ENCODE results near the gene PYGO2.
A peak's percentile ranks its signal among the peaks of the same experiment; 100 is the strongest.

The PYGO2 gene

DNA sequence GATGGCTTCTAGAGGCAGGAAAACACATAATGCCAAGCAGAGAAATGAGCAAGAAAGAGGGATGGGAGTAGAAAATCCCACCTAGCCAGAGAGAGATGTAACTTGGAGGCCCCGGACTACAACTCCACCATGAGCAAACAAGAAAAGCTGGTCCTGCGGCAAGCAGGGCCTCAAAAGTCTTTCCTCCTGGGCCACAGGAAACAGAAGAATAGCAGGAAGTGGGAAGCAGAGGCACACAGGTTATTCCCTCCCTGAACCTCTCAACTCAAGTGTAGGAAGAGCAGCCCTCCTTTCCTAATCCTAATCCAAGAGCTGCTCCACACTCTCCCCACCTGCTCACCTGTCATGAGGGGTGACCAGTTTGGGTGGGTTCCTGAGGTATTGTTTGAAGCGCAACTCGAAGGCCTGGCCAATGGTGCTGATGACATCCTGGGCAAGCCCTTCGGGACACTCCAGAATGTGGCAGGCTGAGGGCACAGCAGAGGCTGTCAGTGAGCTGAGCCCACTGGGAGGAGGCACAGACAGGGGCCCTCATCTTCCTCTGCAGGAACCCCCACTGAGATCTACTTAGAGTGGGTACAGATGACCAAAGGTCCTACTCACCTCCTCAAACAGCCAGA lies 5.9 kb upstream of the PYGO2 start:
- intact Hi-C loops (cut with DNase I) = no loop called here
- DNase-seq = peak in 2 of 10 donors; percentile 20 to 57

DNA sequence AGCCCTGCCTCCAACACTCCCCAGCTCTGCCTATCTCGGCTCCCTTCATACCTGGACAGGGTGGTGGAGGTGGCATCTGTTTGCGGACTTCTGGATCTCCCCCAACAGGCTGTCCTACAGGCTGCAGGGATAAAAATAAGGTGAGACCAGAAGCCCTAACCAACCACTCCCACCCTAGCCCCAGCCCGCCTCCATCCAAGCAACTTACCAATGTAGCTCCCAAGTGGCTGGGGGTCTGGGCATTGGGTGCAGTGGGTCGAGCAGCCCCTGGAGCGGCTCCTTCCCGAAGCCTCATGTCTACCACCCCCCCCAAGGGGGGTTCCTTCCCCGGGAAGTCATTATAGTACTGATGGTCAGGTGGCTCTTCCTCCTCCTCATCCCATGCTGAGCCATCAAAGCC lies 4.5 kb upstream of the PYGO2 start:
- intact Hi-C loops (cut with DNase I) = no loop called here

DNA sequence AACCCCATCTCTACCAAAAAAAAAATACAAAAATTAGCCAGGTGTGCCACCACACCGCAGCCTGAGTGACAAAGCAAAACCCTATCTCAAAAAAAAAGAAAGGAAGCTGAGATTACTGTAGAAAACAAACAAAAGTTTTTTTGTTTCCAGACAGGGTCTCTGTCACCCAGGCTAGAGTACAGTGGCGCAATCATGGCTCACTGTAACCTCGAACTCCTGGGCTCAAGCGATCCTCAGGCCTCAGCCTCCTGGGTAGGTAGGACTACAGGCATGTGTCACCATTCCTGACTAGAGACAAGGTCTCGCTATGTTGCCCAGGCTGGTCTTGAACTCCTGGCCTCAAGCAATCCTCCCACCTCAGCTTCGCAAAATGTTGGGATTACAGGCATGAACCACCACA lies 2.8 kb upstream of the PYGO2 start:
- peak in 2 of 10 donors; percentile 13 to 35 for DNase-seq
- intact Hi-C loops (cut with DNase I) = loop anchor here (5.0 kb wide), 3 partner anchors 33 to 118 kb away; no protein-coding TSS in a partner anchor

More for the DNA sequence above, 4.5 kb upstream of the PYGO2 start:
- DNase-seq = peak in 2 of 10 donors; percentile 36 to 53

DNA sequence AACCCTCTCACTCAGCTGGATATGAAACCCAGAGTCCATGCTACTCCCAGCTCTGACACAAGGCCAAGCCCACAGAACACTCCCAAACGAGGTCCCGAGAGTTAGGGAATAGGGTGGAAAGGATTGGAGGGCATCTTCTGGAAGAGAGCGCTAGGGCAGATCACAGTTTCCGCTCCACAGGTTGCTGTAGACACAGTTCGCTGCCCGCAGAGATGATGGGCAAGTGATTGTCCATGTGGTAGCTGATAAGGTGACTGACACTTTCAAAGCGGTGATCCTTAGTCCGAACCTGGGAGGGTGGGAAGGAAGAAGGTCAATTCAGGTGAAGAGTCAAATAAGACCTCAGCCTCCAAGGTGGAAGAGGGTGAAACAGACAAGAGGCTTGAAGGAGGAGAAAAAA lies 2.1 kb upstream of the PYGO2 start:
- intact Hi-C loops (cut with DNase I) = loop anchor here (5.0 kb wide), 3 partner anchors 34 to 119 kb away; no protein-coding TSS in a partner anchor
- DNase-seq = peak in 2 of 10 donors; percentile 9 to 20

DNA sequence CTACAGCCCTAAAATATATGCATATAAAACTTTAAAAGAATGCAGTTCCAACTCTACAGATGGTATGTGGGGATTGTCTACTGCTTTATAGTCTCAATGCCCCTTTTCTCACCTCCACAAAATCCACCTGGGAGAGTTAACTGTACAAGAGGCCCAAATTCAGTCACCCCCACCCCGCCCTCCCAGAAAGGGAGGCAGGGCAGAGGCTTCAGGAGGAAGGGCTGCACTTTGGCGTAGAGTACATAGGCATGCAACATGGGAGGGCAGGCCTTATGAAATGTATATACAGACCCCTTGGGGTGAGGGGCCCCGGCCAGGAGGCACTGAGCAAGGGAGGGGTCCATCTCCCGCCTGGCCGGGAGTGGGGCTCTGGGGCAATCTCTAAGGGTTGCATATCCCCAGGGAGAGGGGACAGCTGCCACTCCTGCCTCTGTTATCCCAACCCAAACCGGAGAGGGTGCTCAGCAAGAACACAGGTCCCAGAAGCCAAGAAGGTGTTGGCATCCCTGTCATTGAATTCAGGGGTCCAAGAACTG lies 1.3 kb upstream of the PYGO2 start:
- peak in 2 of 10 donors; percentile 2 to 37 for DNase-seq
- intact Hi-C loops (cut with DNase I) = loop anchor here (5.0 kb wide), 3 partner anchors 34 to 119 kb away; no protein-coding TSS in a partner anchor

DNA sequence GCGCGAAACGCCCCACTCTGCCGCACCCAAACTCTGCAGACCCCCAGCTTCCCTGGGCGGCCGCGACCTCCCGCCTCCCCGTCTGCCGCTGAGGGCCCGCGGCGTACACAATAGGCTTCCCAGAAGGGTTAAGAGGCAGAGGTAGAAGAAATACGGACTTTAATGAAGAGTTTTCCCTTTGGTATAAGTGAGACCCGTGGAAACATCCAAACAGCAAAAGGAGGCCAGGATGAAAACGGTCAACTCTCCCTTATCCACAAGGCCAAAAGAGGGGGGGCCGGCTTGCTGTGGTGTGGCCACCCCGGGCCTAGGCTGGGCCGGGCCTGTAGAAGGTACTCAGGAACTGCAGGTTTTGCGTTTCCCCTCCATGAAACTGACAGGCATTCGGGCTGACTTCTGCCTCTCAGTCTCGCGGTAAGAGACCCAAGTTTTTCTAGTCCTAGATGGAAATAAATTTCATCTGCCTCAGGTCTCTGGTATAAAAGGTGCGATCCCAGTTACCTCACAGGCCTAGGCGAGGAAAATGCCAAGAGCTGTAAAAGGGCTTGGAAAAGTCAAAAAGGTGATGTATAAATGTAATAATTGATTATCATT lies 671 bp upstream of the PYGO2 start:
- intact Hi-C loops (cut with DNase I) = loop anchor here (5.0 kb wide), 3 partner anchors 35 to 120 kb away; no protein-coding TSS in a partner anchor

DNA sequence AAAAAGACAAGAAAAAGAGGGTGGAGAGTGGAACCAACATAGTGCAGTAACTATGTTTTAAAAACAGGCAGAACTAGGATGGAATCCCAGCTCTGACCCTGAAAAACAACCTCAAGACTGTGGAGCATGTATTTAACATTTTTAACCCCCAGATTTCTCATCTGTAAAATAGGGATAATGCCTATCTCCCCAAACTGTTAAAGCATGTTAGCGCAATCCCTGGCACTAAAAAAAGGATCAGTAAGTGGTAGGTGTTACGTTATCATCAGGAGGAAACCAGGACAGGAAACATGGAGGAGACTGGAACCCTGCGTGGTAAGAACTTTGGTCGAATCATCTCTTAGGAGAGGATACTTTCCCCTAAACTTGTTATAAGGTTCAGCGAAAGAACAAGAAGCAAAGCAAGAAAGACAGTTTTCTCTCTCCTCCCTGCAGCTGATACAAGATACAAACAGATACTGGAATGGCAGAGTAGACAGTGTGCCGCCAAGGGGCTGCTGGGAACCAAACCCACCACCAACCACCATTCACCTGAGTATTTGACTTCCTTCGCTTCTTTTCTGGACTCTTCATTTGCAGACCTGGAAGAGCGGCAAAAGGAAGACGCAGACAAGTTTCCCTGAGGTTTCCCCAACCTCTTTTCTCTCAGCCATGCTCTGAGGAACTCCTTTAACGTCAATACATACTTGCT lies 991 bp downstream of the PYGO2 start:
- DNase-seq = peak in 1 of 10 donors; percentile 44
- intact Hi-C loops (cut with DNase I) = loop anchor here (5.0 kb wide), 3 partner anchors 37 to 122 kb away; no protein-coding TSS in a partner anchor

More for the DNA sequence above, 671 bp upstream of the PYGO2 start:
- DNase-seq = peak in 2 of 10 donors; percentile 75 to 86

DNA sequence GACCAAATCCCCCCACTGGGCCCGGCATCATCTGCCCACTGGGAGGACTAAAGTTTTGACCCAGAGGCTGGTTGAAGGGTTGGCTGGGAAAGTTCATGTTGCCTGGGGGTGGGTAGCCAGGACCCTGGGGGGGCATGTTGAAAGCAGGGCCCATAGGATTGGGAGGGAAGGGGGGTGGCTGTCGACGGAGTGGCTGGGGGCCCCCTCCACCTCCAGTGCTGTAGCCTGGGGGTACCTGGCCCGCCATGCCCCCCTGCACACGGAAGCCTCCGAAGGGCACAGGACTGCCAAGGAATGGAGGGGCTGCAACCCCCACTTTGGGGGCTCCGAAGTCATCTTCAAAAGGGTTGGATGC lies 2.2 kb downstream of the PYGO2 start:
- intact Hi-C loops (cut with DNase I) = no loop called here
- peak in 2 of 10 donors; percentile 17 to 51 for DNase-seq

DNA sequence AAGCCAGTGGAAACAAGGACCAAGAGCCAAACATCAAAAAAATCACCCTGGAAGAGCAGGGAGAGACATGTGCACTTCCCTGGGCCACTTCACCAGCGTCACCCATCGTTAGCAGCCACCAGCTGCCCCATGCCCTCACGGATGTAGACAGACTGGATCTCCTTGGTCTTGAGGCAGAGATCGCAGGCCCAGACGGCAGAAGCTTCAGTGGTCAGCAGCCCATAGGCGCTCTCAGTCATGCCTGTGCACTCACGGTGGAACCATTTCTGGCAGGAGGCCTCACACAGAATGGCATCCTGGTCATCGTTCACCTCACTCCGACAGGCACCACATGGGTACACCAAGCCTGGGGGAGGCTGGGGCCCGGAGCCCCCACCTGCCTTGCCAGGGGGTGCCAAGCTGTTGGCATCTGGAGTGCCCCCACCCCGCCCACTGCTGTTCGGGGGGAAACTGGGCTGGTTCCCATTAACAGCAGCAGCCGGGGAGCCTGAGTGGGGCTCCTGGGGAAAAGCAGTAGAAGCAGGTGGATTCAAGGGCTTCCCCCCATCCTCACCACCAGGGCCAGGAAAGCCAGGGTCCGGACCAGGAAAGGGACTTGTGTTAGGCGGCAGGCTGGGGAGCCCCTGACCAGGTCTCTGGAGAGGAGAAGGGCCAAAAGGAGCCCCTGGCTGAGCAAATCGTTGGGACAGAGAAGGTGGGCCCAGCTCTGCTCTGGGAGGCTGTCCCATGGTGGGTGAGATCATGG lies 2.7 kb downstream of the PYGO2 start:
- intact Hi-C loops (cut with DNase I) = no loop called here
- DNase-seq = peak in 3 of 10 donors; percentile 33 to 79 (median 79)

DNA sequence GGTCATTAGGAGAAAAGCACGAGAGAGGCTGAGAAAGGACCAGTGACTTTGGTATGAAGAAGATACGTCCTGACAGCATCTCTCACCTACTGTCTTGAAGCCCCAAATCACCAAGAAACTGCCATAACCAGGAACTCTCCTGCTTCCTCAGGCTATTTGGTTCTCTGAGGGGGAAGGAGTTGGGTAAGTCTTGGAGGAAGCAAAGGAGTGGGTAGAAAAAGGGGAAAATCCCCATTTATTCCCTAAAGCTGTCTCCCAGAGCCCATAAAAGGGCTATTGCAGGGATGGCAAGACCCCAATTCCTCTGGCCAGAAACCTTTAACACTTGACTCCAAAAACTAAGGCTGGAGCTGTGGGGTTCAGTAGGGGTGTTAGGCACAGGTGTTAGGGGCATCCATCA lies 3.5 kb downstream of the PYGO2 start:
- intact Hi-C loops (cut with DNase I) = no loop called here
- DNase-seq = peak in 1 of 10 donors; percentile 16

DNA sequence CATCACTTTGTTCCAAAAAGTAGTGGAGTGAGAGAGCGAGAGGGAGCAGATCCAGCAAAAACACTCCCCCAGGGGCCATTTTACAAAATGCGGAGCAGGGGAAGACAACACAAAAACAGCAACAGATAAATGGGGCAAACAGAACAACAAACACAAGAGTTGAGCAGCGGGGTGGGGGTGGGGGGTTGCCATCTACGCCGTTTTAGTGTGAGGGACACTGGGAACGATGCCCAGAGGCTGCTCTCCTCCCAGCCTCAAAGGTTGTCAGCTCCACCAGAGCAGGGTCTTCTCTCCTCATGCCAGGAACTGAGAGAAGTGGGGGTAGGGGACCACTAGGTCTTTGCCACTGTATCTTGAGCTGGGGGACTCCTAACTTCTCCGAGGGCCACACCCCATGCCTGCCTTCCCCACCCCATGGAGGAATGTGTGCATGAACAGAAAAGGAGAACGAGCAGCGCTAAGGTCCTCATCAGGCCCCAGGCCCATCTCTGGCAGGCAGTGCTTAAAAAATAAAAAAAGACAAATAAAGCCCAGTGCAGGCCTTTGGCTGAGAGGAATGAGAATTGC lies 4.4 kb downstream of the PYGO2 start:
- intact Hi-C loops (cut with DNase I) = no loop called here

DNA sequence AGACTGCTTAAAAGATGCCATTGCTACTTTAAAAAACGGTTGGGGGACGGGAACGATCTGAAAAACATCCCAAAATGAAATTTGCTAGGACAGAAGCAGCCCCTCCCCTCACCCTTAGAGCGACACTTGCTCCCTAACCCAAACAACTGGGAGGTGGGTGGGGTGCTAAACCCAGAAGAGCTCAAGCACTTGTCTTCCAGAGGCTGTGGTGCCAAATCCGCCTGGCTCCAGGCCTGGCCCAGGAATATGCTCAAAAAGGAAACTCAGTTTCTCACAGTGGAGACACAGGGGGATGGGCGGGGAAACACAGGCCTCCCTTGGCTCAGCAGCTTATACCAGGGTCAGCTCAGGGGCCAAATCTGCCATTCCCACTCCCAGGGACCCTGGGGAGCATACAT lies 5.0 kb downstream of the PYGO2 start:
- intact Hi-C loops (cut with DNase I) = no loop called here

More for the DNA sequence above, 4.4 kb downstream of the PYGO2 start:
- peak in 2 of 10 donors; percentile 5 to 62 for DNase-seq

DNA sequence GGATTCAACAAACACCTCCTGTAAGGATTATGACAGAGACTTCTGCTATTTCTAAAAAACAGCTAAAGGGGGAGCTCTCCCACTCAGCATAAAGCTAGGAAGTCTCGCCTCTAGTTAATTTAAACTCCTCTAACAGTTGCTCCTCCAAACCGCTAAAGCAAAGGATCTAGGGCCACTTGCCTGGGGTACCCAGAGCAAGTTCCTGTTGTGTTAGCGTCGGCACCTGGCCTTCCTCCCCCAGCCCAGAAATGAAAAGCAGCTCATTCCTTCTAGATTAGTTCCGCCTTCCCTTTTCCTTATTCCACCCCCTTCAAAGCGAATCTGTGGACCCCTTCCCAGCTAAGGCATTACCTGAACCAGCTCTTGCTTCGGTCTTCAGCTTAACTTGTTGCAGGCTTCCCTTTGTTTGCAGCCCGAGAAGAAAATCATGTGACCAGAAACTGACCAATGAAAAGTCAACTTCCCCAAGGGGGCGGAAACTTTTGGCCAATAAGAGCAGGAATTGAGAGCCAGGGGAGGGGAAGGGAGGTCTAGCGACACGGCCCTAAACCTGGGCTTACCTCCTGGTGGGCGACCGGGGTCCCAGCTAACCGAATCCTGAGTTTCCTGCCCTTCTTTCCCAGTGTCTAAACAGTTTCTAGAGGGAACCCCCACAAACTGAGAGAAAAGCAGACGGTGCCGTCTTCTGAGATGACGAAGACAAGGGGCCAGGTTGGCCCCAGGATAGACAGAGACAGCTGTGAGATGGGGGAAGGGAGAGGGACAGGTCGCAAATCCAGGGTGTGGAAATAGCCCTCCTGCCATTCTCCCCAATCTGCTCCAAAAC lies 5.7 kb downstream of the PYGO2 start, which contains the start of gene PBXIP1:
Gene PBXIP1, minus strand, starts transcription at position 382 of the 826 bp plus-strand sequence. CDS start 2,378 bp downstream, outside the sequence.
- intact Hi-C loops (cut with DNase I) = no loop called here
- peak in 9 of 10 donors; percentile 41 to 92 (median 73) for DNase-seq

More for the DNA sequence above, 5.0 kb downstream of the PYGO2 start:
- peak in 9 of 10 donors; percentile 42 to 95 (median 63) for DNase-seq

DNA sequence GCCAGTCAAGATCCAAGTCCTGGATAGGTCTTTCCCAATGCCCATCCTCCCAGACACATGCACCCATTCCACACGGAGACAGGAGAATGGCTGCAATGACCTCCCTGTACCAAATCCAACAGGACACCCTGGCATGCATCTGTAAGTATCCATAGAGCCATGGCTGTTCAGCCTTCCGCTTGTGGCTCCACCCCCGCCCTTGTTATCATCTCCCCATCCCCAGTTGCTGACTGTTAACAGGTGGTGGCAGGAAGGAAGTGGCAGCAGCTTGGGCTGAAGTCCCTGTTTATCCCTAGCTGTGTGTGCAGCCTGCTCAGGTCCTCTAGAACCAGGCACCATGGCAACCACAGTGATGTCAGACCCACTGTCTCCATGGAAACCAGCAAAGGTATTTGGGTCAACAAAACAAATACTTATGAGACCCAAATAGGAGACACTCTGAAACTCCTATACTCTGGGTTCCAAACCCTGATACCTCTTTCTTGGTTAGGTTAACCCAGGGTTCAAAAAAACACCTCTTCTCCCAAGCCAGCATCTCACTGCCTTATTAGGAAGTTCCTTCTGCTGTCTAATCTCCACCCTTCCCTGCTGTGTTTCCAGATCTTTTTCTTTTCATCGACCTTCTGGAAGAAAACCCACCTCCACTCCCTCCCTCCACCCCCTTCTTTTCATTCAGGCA lies 6.4 kb downstream of the PYGO2 start:
- peak in 9 of 10 donors; percentile 46 to 95 (median 76) for DNase-seq
- intact Hi-C loops (cut with DNase I) = no loop called here

DNA sequence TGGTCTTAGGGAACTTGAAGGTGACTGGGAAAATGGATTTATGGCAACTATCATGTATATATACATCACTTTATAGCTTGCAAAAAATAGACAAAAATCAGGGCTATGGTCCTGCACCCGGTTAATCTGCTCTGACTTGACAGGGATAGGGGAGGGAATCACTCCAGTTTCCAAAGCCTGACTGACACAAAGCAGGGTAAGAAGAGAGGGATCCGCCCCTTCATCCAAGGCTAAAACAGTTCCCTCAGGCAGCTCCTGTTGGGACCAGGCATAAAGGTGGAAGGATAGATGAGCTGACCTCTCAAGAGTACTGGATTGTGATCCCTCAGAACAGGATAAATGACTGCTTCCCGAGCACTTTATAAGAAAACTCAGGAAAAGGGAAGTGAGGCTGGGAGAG lies 7.0 kb downstream of the PYGO2 start:
- intact Hi-C loops (cut with DNase I) = no loop called here
- DNase-seq = peak in 1 of 10 donors; percentile 47

DNA sequence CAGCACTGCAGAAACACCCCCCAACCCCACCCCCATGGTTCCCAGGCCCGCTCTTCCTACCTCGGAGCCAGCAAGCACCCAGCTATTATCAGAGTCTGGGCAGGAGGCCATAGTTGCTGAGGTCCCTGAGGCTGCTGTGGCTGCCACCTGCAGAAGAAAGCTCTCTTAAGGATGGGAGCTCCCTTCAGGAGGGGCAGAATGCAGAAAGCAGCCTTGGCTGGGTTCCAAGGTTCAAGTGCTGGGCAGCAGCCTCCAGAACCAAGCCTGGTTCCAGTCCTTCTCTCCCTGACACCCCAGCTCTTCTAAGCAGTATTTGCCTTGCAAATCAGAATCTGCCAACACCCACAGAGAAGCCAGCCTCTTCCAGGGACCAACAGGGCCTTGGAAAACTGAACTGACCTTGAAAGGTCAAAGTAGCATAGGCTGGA lies 8.0 kb downstream of the PYGO2 start:
- peak in 3 of 10 donors; percentile 48 to 74 (median 67) for DNase-seq
- intact Hi-C loops (cut with DNase I) = no loop called here

DNA sequence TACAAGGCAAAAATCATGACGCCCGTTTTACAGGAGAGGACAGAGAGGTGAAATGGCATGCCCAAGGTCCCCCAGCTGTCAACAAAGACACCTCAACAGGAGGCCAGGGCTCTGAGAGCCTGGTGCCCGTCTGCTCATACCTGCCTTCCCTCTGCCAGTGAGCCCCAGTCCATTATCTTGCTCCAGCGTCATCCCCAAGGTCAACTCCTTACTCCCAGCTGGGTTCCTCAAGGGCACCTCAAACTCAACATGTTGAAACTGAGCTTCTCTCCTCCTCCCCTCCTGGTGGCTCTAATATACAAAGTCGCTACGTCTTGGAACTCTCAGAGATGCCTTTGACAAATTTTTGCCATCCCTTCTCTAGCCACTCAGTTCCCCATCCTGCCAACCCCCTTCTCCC lies 8.9 kb downstream of the PYGO2 start:
- intact Hi-C loops (cut with DNase I) = no loop called here
- no peak for DNase-seq
